GM18909 (cell line): ENCODE results near the gene SNAP91.
"Not testable (repeated sequence)": the region's sequence is repeated elsewhere in the genome, so short reads cannot be mapped to it uniquely, and the experiment has no call there.

Experiments
- ATAC-seq: cut with Tn5 transposase; IDR thresholded peaks from one replicate; pipeline ENCODE4 v1.9.1; 2021; ENCODE audit warnings: mild to moderate bottlenecking; ENCODE audit not compliant: unreplicated experiment, poor library complexity

The SNAP91 gene

GRCh38 chr6:83633149-83633548, 75.8 kb downstream of the SNAP91 start:
- no peak for ATAC-seq

- ATAC-seq, result not testable (repeated sequence)
Observed at GRCh38 chr6:83629908-83630307, 79.0 kb downstream of the SNAP91 start.

- ATAC-seq, result peak; percentile 75
Observed at GRCh38 chr6:83615025-83615999, 93.6 kb downstream of the SNAP91 start.

GRCh38 chr6:83613378-83613777, 95.5 kb downstream of the SNAP91 start:
- ATAC-seq, result no peak

GRCh38 chr6:83609248-83609647, 99.7 kb downstream of the SNAP91 start:
- ATAC-seq, result no peak

- no peak for ATAC-seq
Observed at GRCh38 chr6:83605517-83605916, 103.4 kb downstream of the SNAP91 start.

GRCh38 chr6:83603551-83603950, 105.3 kb downstream of the SNAP91 start:
- no peak for ATAC-seq

- ATAC-seq, result no peak
Observed at GRCh38 chr6:83601119-83601518, 107.8 kb downstream of the SNAP91 start.

- no peak for ATAC-seq
Observed at GRCh38 chr6:83600459-83600858, 108.4 kb downstream of the SNAP91 start.

- ATAC-seq, result no peak
Observed at GRCh38 chr6:83597511-83597910, 111.4 kb downstream of the SNAP91 start.

- no peak for ATAC-seq
Observed at GRCh38 chr6:83597051-83597450, 111.8 kb downstream of the SNAP91 start.

GRCh38 chr6:83594941-83595340, 114.0 kb downstream of the SNAP91 start:
- ATAC-seq, result no peak

GRCh38 chr6:83593395-83593785, 115.5 kb downstream of the SNAP91 start:
- no peak for ATAC-seq

- ATAC-seq, result peak; percentile 95
Observed at GRCh38 chr6:83592770-83593394, 116.0 kb downstream of the SNAP91 start.

- no peak for ATAC-seq
Observed at GRCh38 chr6:83590416-83590815, 118.5 kb downstream of the SNAP91 start.

- ATAC-seq, result no peak
Observed at GRCh38 chr6:83589076-83589475, 119.8 kb downstream of the SNAP91 start.

GRCh38 chr6:83578057-83578456, 130.8 kb downstream of the SNAP91 start:
- ATAC-seq, result no peak

- no peak for ATAC-seq
Observed at GRCh38 chr6:83574783-83575182, 134.1 kb downstream of the SNAP91 start.

- ATAC-seq, result not testable (repeated sequence)
Observed at GRCh38 chr6:83571663-83572185, 137.2 kb downstream of the SNAP91 start.

- no peak for ATAC-seq
Observed at GRCh38 chr6:83558975-83559374, 149.9 kb downstream of the SNAP91 start.

GRCh38 chr6:83556871-83557270, 152.0 kb downstream of the SNAP91 start:
- no peak for ATAC-seq
